Measurements from ENCODE around the gene BHMT. TPM values are rescaled to one million over a fixed set of nuclear protein-coding genes. Genes with fewer than 3 reads are reported as not detected.

BHMT gene
- total RNA-seq, 1 experiment from 2014 or later, result 0.72 TPM

- no peaks in the 10 kb centered on the region for H3K9me3 Mint-ChIP-seq
- Histone ChIP-seq H2BK5ac (ENCODE audit: insufficient read length, low read length) (no peak overlapping the region), H4K5ac (ENCODE audit: insufficient read length, low read depth, low read length) (no peak overlapping the region), H2AFZ (ENCODE audit: low read length) (no peak overlapping the region), H3K14ac (ENCODE audit: insufficient read depth, low read length) (no peak overlapping the region), H2BK15ac (ENCODE audit: low read depth, low read length) (no peak overlapping the region), H2BK12ac (ENCODE audit: insufficient read length, low read depth, low read length) (no peak overlapping the region), H3K4ac (ENCODE audit: low read depth, low read length) (no peak overlapping the region), H3K79me1 (ENCODE audit: insufficient read depth, low read depth, low read length, poor library complexity, severe bottlenecking) (no peaks in the 10 kb centered on the region), H2BK120ac (ENCODE audit: low read depth, low read length, poor library complexity, severe bottlenecking) (no peak overlapping the region), H4K20me1 (ENCODE audit: control insufficient read depth, insufficient read depth, insufficient read length) (no peaks in the 10 kb centered on the region), H3K79me2 (ENCODE audit: insufficient read depth, low read length) (no peaks in the 10 kb centered on the region), H3K56ac (ENCODE audit: insufficient read length, low read depth, low read length) (no peak overlapping the region), H3K4me1 (ENCODE audit: insufficient read depth, low read length) (no peaks in the 10 kb centered on the region; the same call in none of the 2 replicates), H3T11ph (ENCODE audit: low read length) (no peak overlapping the region), H3K23ac (ENCODE audit: insufficient read length, low read depth, low read length) (no peak overlapping the region), H3K18ac (ENCODE audit: insufficient read length, low read depth, low read length) (no peak overlapping the region), H2AK5ac (ENCODE audit: insufficient read length, low read length) (no peak overlapping the region), H3K9me3 (ENCODE audit: control insufficient read depth, low read depth, low read length) (no peaks in the 10 kb centered on the region), H3K9ac (ENCODE audit: extremely low read depth, insufficient read length, low read length) (no peak overlapping the region), H3K4me2 (ENCODE audit: insufficient read depth, insufficient read length, low read length) (no peak overlapping the region), H4K8ac (replicated peaks; ENCODE audit: insufficient read length, low read depth, low read length) (no peak overlapping the region), H3K23me2 (ENCODE audit: insufficient read length, low read depth, low read length, poor library complexity, severe bottlenecking) (peaks cover 11% of the 10 kb centered on the region), H3K27me3 (ENCODE audit: insufficient read depth, low read length) (peaks cover 13% of the 10 kb centered on the region; the same call in 1 of the 2 replicates), H4K91ac (ENCODE audit: insufficient read length, low read depth, low read length) (no peak overlapping the region), H3K27ac (ENCODE audit: insufficient read length, low read depth, low read length) (no peak overlapping the region), H2BK20ac (ENCODE audit: low read depth, low read length, poor library complexity, severe bottlenecking) (no peak overlapping the region)
- no peak overlapping the region; a peak in 1 of 7 replicates for H3K27ac Mint-ChIP-seq
- no peak overlapping the region for H3K4me3 Mint-ChIP-seq
- DNase-seq, result no peak
- H3K27me3 Mint-ChIP-seq (ENCODE audit: low read depth), result peaks cover 39% of the 10 kb centered on the region
- no peak for TF ChIP-seq CTCF (conservative IDR thresholded peaks at IDR 0.05)
- H3K4me1 Mint-ChIP-seq, result peaks cover 7 to 9% of the 10 kb centered on the region in 2 experiments
- WGBS (ENCODE audit: extremely low coverage, insufficient read length, low lambda C conversion rate), result no CpG with 5 or more reads among the region's 8 CpGs
- H3K36me3 Mint-ChIP-seq (ENCODE audit: insufficient read depth in 1 of 3, low read depth in 3 of 3), result no peaks in the 10 kb centered on the region
Measured at GRCh38 chr5:79108792-79109191, 2.8 kb upstream of the BHMT start.
